Ovary (tissue), 9 donors: ENCODE results near the gene SOHLH1. TPM values are rescaled to one million over a fixed set of nuclear protein-coding genes. Genes with fewer than 3 reads are reported as not detected.

ENCODE experiments used
- DNase-seq, 5 donors: peaks; one replicate each; pipeline ENCODE4 v3.0.0-alpha.2; 2019 to 2020
- H3K27ac ChIP-seq, 2 donors: fragments of 200-600 bp; one replicate each; pipeline versions ENCODE4 v1.5.1 to v1.8.0; 2019 to 2022
- H3K27me3 ChIP-seq: fragments of 200-600 bp; one replicate; pipeline ENCODE4 v1.8.0; 2022
- H3K36me3 ChIP-seq: fragments of 200-600 bp; sonication (generic); one replicate; pipeline ENCODE4 v1.5.1; 2019
- H3K4me1 ChIP-seq: one replicate; pipeline ENCODE4 v1.8.1; 2013; ENCODE audit warnings: mild to moderate bottlenecking, moderate library complexity; ENCODE audit not compliant: insufficient read depth
- H3K4me3 ChIP-seq: fragments of 200-600 bp; sonication (generic); one replicate; pipeline ENCODE4 v1.5.1; 2017
- H3K9me3 ChIP-seq, 2 donors: fragments of 200-600 bp in 1 of 2; sonication (generic) in 1 of 2; one replicate each; pipeline versions ENCODE4 v1.5.1 to v1.8.1; 2013 to 2019; ENCODE audit warnings: mild to moderate bottlenecking in 1 of 2, moderate library complexity in 1 of 2
- CTCF ChIP-seq, 3 donors: fragments of 450-650 bp in 2 of 3; fragments of 200-600 bp in 1 of 3; IDR thresholded peaks; one replicate each; pipeline versions ENCODE4 v1.5.1 to v1.8.0; 2016 to 2022; ENCODE audit warnings: antibody characterized with exemption in 3 of 3, mild to moderate bottlenecking in 1 of 3
- EP300 ChIP-seq: sonication (generic); formaldehyde crosslinking; IDR thresholded peaks from one replicate; pipeline ENCODE4 v1.6.1; 2017; ENCODE audit warnings: antibody characterized with exemption
- POLR2A ChIP-seq: fragments of 450-650 bp; IDR thresholded peaks from one replicate; pipeline ENCODE4 v1.6.1; 2017; ENCODE audit warnings: antibody characterized with exemption, mild to moderate bottlenecking, moderate library complexity
- WGBS, 3 donors: extraction: QIAGEN DNeasy Blood & Tissue Kit in 1 of 3; methylation state at CpG; one replicate each; pipeline versions ENCODE4 v1.1.5 to v1.1.7; 2013 to 2017; 5-methylcytosine and 5-hydroxymethylcytosine counted together
- intact Hi-C, 4 donors: fragments of 100-400 bp; cut with DNase I; formaldehyde crosslinking; loops; one replicate each; pipeline versions ENCODE4 v1.11.0 to v1.15.1; 2022 to 2023
- polyA plus RNA-seq, 2 donors: library from polyadenylated mRNA; stranded (reverse); fragments of 200-250 nt in 1 of 2; fragments of 350-450 nt in 1 of 2; fragmentation: Illumina TruSeq in 1 of 2; extraction: RNeasy Lipid Tissue Mini Kit (QIAGEN cat#74804) in 1 of 2; gene quantifications; one replicate each; pipeline ENCODE4 v1.2.3, GENCODE V29; 2013 to 2014
- total RNA-seq, 7 donors: library from RNA; depleted of rRNA in 2 of 7; stranded (reverse); fragments of >200 nt in 2 of 7; fragmentation: NEBNext Ultra II Directional in 3 of 7; extraction: Animal tissue kit (Norgen Biotek cat#: 25700) in 3 of 7; gene quantifications; one replicate each; pipeline versions ENCODE4 v1.1.0 to v1.2.4, GENCODE V29; 2016 to 2023
- donor health status: DM: no; HTN: no; CAD: no; lungs with moderate emphysema.
- donor health status: DM: no; HTN: no; CAD: no.
- donor health status: Bipolar disorder and iron deficiency.
- donor health status: DM: yes; HTN: yes; CAD: no.
- donor health status: DM: no; HTN: no; CAD: no.
- donor health status: DM: yes; HTN: yes; CAD: no.

SOHLH1 gene
- total and polyA plus RNA-seq, 9 donors: 0.17 to 0.36 TPM; not detected in 7

DNA sequence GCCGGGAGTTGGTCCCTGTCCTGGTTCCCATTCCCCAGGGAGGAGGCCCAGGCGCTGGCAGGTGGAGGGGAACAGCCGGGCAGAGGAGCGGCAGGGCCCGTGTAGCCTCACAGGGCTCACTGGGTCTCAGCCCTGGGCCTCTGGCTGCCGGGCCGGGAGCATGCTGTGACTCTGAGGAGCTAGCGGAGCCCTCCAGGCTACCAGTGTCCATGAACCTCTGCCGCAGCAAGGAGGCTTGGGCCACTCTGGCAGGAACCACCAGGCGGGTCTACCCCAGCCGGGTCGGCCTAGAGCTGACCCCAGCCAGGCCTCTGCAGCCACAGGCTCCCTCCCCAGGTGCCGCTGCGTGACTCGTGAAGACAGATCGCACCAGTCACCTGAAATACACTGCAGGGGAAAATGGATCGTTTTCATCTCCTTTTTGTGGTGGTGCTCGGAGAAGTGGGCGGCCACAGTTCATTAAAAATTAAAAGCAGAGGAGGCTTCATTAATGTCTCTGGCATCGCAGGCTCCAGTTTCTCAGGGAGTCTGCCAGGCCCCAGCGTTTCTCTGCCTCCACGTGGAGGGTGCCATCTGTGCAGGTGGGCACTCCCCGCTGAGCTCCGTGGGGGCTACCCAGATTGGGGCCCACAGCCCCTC is 46.5 kb upstream of the SOHLH1 start:
- no peaks in the 10 kb centered on the region for H3K9me3 ChIP-seq
- WGBS, 3 donors: 83 to 88% (median 86%) methylated on average over 20 to 24 of the region's 24 CpGs

GRCh38 chr9:135745189-135745588 is 45.9 kb upstream of the SOHLH1 start:
- no peak for TF ChIP-seq CTCF (IDR thresholded peaks at IDR 0.05)
- TF ChIP-seq POLR2A: no peak
- no peak for TF ChIP-seq EP300
- 84 to 91% (median 86%) methylated on average over 16 to 21 of the region's 21 CpGs for WGBS, 3 donors

More for the DNA sequence above, 46.5 kb upstream of the SOHLH1 start:
- DNase-seq: no peak
- no peak for TF ChIP-seq CTCF (IDR thresholded peaks at IDR 0.05)
- no peak for TF ChIP-seq POLR2A
- TF ChIP-seq EP300: no peak
- Histone ChIP-seq H3K27ac (no peak overlapping the region), H3K36me3 (no peaks in the 10 kb centered on the region), H3K4me1 (no peaks in the 10 kb centered on the region), H3K27me3 (no peaks in the 10 kb centered on the region), H3K4me3 (no peak overlapping the region)
- intact Hi-C loops: no loop called here

GRCh38 chr9:135744333-135745070 is 45.2 kb upstream of the SOHLH1 start:
- intact Hi-C loops: no loop called here
- TF ChIP-seq EP300 (no peak), POLR2A (no peak), CTCF (IDR thresholded peaks at IDR 0.05) (no peak)
- DNase-seq: no peak

More at GRCh38 chr9:135745189-135745588, 45.9 kb upstream of the SOHLH1 start:
- intact Hi-C loops: no loop called here
- DNase-seq: no peak
- Histone ChIP-seq H3K27ac (no peak overlapping the region), H3K27me3 (no peaks in the 10 kb centered on the region), H3K4me1 (no peaks in the 10 kb centered on the region), H3K36me3 (no peaks in the 10 kb centered on the region), H3K9me3 (no peaks in the 10 kb centered on the region), H3K4me3 (no peak overlapping the region)

DNA sequence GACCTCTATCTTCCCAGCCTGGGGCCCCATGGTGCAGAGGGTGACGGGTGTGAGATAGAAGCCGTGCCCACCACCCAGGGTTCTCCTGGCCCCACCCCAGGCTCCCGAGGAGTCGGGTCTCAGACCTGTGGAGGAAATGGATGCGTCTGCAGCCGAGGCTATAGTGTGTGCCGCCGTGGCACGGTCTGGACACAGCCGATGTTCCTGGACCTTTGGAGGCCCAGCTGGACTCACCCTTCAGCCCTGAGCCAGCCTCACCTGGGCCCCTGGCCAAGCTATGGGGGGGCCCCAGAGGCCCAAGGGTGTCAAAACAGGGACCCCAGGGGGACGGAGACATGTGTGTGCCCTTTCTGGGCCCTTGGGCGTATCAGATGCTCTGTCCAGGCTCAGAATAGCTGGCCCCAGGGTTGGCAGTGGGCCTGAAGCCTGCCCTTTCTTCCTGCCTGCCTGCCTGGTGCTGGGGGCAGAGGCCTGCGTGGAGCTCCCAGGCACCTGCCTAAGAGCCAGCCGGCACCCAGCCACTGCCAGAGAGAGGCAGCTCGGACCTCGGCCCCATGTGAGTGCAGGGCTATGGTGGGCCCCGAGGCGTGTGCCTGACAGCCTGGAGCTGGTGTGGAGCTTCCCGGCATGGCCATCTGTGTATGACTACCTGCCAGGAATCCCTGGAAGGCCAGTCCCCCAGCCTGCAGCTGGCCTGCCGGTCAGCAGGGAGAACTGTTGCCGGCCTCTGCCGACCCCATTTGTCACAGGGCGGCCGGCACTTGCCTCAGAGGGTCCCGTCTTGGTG is 44.5 kb upstream of the SOHLH1 start:
- no peak for DNase-seq
- TF ChIP-seq POLR2A (no peak), EP300 (no peak), CTCF (IDR thresholded peaks at IDR 0.05) (no peak)
- intact Hi-C loops: no loop called here
- H3K36me3 ChIP-seq: no peaks in the 10 kb centered on the region
- no peaks in the 10 kb centered on the region for H3K9me3 ChIP-seq
- H3K27ac ChIP-seq: no peak overlapping the region
- WGBS, 3 donors: 79 to 88% (median 82%) methylated on average over 19 to 25 of the region's 25 CpGs
- H3K27me3 ChIP-seq: no peaks in the 10 kb centered on the region
- no peaks in the 10 kb centered on the region for H3K4me1 ChIP-seq
- H3K4me3 ChIP-seq: no peak overlapping the region

More at GRCh38 chr9:135744333-135745070, 45.2 kb upstream of the SOHLH1 start:
- Histone ChIP-seq H3K27me3 (no peaks in the 10 kb centered on the region), H3K9me3 (no peaks in the 10 kb centered on the region), H3K27ac (no peak overlapping the region), H3K4me1 (no peaks in the 10 kb centered on the region), H3K36me3 (no peaks in the 10 kb centered on the region), H3K4me3 (no peak overlapping the region)
- WGBS, 3 donors: 83 to 84% (median 84%) methylated on average over 16 to 33 of the region's 33 CpGs
